Tibial nerve (tissue), 3 donors: Measurements from ENCODE around the gene GNGT1.

Experiments
- CTCF ChIP-seq, 5 experiments: fragments of 200-600 bp in 3 of 5; fragments of 450-650 bp in 2 of 5; sonication (generic) in 3 of 5; IDR thresholded peaks; one replicate each; pipeline ENCODE4 v1.5.1; 2016 to 2019; ENCODE audit warnings: antibody characterized with exemption in 5 of 5, mild to moderate bottlenecking in 3 of 5, moderate library complexity in 2 of 5
- POLR2A ChIP-seq, 2 donors: fragments of 450-650 bp; IDR thresholded peaks; one replicate each; pipeline ENCODE4 v1.6.1; 2017; ENCODE audit warnings: antibody characterized with exemption in 2 of 2, mild to moderate bottlenecking in 2 of 2, moderate library complexity in 2 of 2

- TF ChIP-seq CTCF (IDR thresholded peaks at IDR 0.05) (no peak), POLR2A (IDR thresholded peaks at IDR 0.05) (no peak)
Measured at GRCh38 chr7:93884541-93884940, 21.8 kb upstream of the GNGT1 start.
